Heart left ventricle (tissue), 16 donors: ENCODE measurements around the gene RFX7. TPM values are rescaled to one million over a fixed set of nuclear protein-coding genes. Genes with fewer than 3 reads are reported as not detected.
"Not testable (repeated sequence)": the region's sequence is repeated elsewhere in the genome, so short reads cannot be mapped to it uniquely, and the experiment has no call there.

Experiments used
- ATAC-seq, 4 donors: fragments of 200-7000 bp; cut with Tn5 transposase; one replicate each; pipeline ENCODE4 v1.9.1; 2020 to 2022; ENCODE audit warnings: moderate library complexity in 4 of 4, mild to moderate bottlenecking in 3 of 4, moderate number of reproducible peaks in 1 of 4
- DNase-seq, 5 donors: peaks; one replicate each; pipeline ENCODE4 v3.0.0-alpha.2; 2020
- H3K27ac ChIP-seq, 12 donors: fragments of 200-600 bp; sonication (generic) in 4 of 12; one replicate each; pipeline versions ENCODE4 v1.5.0 to v1.8.0; 2016 to 2022; ENCODE audit warnings: mild to moderate bottlenecking in 2 of 12
- H3K27me3 ChIP-seq, 9 donors: fragments of 200-600 bp; sonication (generic) in 2 of 9; one replicate each; pipeline versions ENCODE4 v1.5.1 to v1.8.0; 2016 to 2022; ENCODE audit warnings: mild to moderate bottlenecking in 3 of 9
- H3K36me3 ChIP-seq, 9 donors: fragments of 200-600 bp; sonication (generic) in 2 of 9; one replicate each; pipeline versions ENCODE4 v1.5.0 to v1.8.0; 2018 to 2022; ENCODE audit warnings: mild to moderate bottlenecking in 2 of 9
- H3K4me1 ChIP-seq, 12 donors: fragments of 200-600 bp; sonication (generic) in 4 of 12; one replicate each; pipeline versions ENCODE4 v1.5.0 to v1.8.0; 2016 to 2022; ENCODE audit warnings: mild to moderate bottlenecking in 3 of 12
- H3K4me3 ChIP-seq, 12 donors: fragments of 200-600 bp; sonication (generic) in 4 of 12; one replicate each; pipeline versions ENCODE4 v1.5.0 to v1.8.0; 2017 to 2022; ENCODE audit warnings: mild to moderate bottlenecking in 9 of 12, moderate library complexity in 4 of 12
- H3K9me3 ChIP-seq, 12 donors: fragments of 200-600 bp; sonication (generic) in 4 of 12; one replicate each; pipeline versions ENCODE4 v1.5.0 to v1.8.0; 2016 to 2022; ENCODE audit warnings: mild to moderate bottlenecking in 1 of 12
- POLR2A ChIP-seq, 2 donors: fragments of 450-650 bp; IDR thresholded peaks; one replicate each; pipeline ENCODE4 v1.6.1; 2017; ENCODE audit warnings: antibody characterized with exemption in 2 of 2, mild to moderate bottlenecking in 2 of 2, moderate library complexity in 2 of 2
- WGBS, 4 donors: extraction: QIAGEN DNeasy Blood & Tissue Kit in 2 of 4; methylation state at CpG; one replicate each; pipeline versions ENCODE4 v1.1.5 to v1.1.7; 2013 to 2018; 5-methylcytosine and 5-hydroxymethylcytosine counted together
- intact Hi-C, 10 donors: fragments of 100-400 bp; cut with DNase I; formaldehyde crosslinking; loops; one replicate each; pipeline versions ENCODE4 v1.11.1 to v1.14.2; 2022
- polyA plus RNA-seq, 2 donors: library from polyadenylated mRNA; stranded (reverse); fragments of 200-250 nt; gene quantifications; one replicate each; pipeline ENCODE4 v1.2.3, GENCODE V29; 2013
- total RNA-seq, 9 donors: library from RNA; depleted of rRNA in 2 of 9; stranded (reverse); fragments of >200 nt in 2 of 9; fragmentation: NEBNext Ultra II Directional in 3 of 9; extraction: Animal tissue kit (Norgen Biotek cat#: 25700) in 3 of 9; gene quantifications; one replicate each; pipeline versions ENCODE4 v1.1.0 to v1.2.4, GENCODE V29; 2016 to 2023
- TF ChIP-seq, protein P1 (sequence below), 12 donors: fragments of 200-600 bp; sonication (generic) in 4 of 12; IDR thresholded peaks; one replicate each; pipeline versions ENCODE4 v1.5.0 to v1.8.0; 2018 to 2022; ENCODE audit warnings: antibody characterized with exemption in 12 of 12, mild to moderate bottlenecking in 5 of 12
- donor health status: ischemic (EF 13 %, LVEDD 7.1; RV severe dilation, severe dysfunction).
- donor health status: healthy with polysubstance abuse.
- donor health status: DM: no; HTN: yes; CAD: no.
- donor health status: DM: no; HTN: no; CAD: no.
- donor health status: ischemic (EF 25% LVEDD 6.9; RV normal size, moderate dysfunction).
- donor health status: ischemic (EF 25% LVEDD 5.7; RV mildly dilated, moderate dysfunction).
- donor health status: healthy.
- donor health status: DM: yes; HTN: yes; CAD: no.
- donor health status: ischemic (EF 35%, LVEDD 5.7; RV mildly dilated, moderate dysfunction).
- donor health status: nonischemic (EF 11% LVEDD 7.7; RV severe dilation, severe dysfunction).
- donor health status: DM: yes; HTN: yes; CAD: no.
- donor health status: PGD.
- donor health status: ischemic (EF 29% LVEDD 5.4; RV normal size, mild dysfunction).
- donor health status: nonischemic (EF 23%, LVEDD 6.1; RV moderate dilation, normal function).

The RFX7 gene
- total and polyA plus RNA-seq, 11 donors: 0.91 to 15.2 (median 7.6) TPM

DNA sequence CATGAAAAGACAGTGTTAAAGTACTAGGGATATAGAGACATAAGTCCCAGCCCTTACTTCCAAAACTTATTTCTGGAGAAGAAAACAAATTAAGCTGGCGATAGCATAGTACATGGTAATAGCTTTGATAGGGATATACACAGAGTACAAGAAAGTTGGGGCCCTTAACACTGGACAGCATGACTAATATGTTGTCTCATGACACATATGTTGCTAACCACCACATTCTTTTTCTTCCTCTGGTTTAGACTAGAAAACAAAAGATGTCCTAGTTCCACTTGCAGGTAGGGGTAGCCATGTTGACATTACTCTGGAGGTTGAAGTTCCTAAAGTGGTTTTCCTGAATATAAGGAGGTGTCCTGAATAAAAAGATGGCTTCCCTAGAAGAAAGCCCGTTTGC lies 75.3 kb downstream of the RFX7 start:
- 86 to 91% (median 89%) methylated on average over 2 of the region's 2 CpGs for WGBS, 4 donors
- Histone ChIP-seq H3K36me3 (peaks cover 0 to 20% (median 11%) of the 10 kb centered on the region in 9 donors), H3K4me3 (no peak overlapping the region), H3K27me3 (no peaks in the 10 kb centered on the region), H3K9me3 (no peaks in the 10 kb centered on the region), H3K4me1 (peaks cover 0 to 17% (median 0%) of the 10 kb centered on the region in 12 donors), H3K27ac (no peak overlapping the region)
- ATAC-seq (no peak), DNase-seq (no peak)
- TF ChIP-seq, protein P1, sequence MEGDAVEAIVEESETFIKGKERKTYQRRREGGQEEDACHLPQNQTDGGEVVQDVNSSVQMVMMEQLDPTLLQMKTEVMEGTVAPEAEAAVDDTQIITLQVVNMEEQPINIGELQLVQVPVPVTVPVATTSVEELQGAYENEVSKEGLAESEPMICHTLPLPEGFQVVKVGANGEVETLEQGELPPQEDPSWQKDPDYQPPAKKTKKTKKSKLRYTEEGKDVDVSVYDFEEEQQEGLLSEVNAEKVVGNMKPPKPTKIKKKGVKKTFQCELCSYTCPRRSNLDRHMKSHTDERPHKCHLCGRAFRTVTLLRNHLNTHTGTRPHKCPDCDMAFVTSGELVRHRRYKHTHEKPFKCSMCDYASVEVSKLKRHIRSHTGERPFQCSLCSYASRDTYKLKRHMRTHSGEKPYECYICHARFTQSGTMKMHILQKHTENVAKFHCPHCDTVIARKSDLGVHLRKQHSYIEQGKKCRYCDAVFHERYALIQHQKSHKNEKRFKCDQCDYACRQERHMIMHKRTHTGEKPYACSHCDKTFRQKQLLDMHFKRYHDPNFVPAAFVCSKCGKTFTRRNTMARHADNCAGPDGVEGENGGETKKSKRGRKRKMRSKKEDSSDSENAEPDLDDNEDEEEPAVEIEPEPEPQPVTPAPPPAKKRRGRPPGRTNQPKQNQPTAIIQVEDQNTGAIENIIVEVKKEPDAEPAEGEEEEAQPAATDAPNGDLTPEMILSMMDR (IDR thresholded peaks at IDR 0.05): no peak
- no peak for TF ChIP-seq POLR2A (IDR thresholded peaks at IDR 0.05)
- intact Hi-C loops: no loop called here

DNA sequence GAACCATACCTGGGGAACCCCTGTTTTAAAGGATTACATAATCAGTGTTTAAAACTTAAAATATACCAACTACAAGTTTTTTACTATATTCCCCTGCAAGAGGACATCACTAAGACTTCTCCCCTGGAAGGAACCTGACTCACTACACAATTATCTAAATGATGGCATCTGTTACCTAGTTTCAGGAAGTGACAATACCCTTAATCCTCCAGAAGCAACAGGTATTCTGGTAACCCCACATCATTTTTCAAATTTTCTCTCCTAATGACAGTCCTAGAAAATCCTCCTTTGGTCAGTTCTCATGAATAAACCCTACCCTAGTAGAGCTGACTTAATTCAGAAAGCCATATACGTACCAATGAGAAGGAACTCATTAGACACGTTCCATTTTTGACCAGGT lies 78.4 kb downstream of the RFX7 start:
- Histone ChIP-seq H3K36me3 (no peaks in the 10 kb centered on the region), H3K9me3 (no peaks in the 10 kb centered on the region), H3K27me3 (no peaks in the 10 kb centered on the region), H3K4me3 (no peak overlapping the region), H3K27ac (no peak overlapping the region), H3K4me1 (peaks cover 0 to 33% (median 8%) of the 10 kb centered on the region in 12 donors)
- WGBS, 4 donors: 94 to 97% (median 96%) methylated on average over 2 of the region's 2 CpGs
- intact Hi-C loops: no loop called here
- ATAC-seq (no peak), DNase-seq (no peak)
- TF ChIP-seq, protein P1 (IDR thresholded peaks at IDR 0.05): no peak

DNA sequence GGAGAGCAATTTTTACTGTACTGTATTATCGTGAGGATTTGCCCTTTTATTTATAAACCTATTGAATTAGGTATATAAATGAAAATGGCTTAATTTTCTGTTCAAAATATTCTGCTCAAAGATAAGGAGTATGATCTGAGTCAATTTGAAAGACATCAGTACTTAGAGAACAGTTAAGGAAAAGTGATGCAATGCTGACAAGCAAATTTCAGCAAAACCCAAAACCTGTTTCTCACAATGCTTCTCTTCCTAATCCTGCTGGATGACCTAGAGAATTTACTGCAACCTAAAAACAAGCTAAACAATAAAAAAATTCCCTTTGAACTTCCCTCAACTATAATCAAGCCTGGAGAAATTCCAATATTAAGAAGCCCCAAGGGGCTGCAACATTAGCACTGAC lies 82.7 kb downstream of the RFX7 start:
- H3K27ac ChIP-seq: no peak overlapping the region
- intact Hi-C loops: no loop called here

DNA sequence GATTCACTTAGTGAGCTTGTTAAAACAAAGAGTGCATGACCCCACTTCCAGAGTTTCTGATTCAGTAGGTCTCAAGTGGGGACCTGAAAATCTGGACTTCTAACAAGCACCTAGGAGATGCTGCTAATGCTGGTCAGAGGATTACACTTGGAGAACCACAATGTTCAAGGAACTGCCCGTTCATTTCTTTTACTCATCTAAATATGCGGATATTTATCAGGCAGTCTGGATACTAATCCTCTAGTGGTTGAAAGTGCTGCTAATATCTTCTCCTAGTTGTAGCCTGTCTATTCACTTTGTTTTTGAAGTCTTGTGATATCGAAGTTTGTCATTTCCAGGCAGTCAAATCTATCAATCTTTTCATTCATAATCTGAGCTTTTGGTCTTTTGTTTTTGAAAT lies 86.8 kb downstream of the RFX7 start:
- Histone ChIP-seq H3K27me3 (no peaks in the 10 kb centered on the region), H3K9me3 (peaks cover 0 to 24% (median 8%) of the 10 kb centered on the region in 12 donors), H3K36me3 (no peaks in the 10 kb centered on the region), H3K4me1 (peaks cover 0 to 15% (median 7%) of the 10 kb centered on the region in 12 donors), H3K4me3 (no peak overlapping the region), H3K27ac (no peak overlapping the region)
- intact Hi-C loops: no loop called here
- DNase-seq (no peak), ATAC-seq (no peak)
- TF ChIP-seq POLR2A (IDR thresholded peaks at IDR 0.05): no peak
- TF ChIP-seq, protein P1 (IDR thresholded peaks at IDR 0.05): no peak
- WGBS, 4 donors: 90 to 92% (median 91%) methylated on average over 3 of the region's 3 CpGs

More for the DNA sequence above, 82.7 kb downstream of the RFX7 start:
- H3K27me3 ChIP-seq: no peaks in the 10 kb centered on the region
- DNase-seq (no peak), ATAC-seq (no peak)
- H3K36me3 ChIP-seq: no peaks in the 10 kb centered on the region
- peaks cover 0 to 26% (median 8%) of the 10 kb centered on the region in 12 donors for H3K4me1 ChIP-seq
- no peak for TF ChIP-seq POLR2A (IDR thresholded peaks at IDR 0.05)
- TF ChIP-seq, protein P1 (IDR thresholded peaks at IDR 0.05): no peak
- 50 to 63% (median 55%) methylated on average over 1 of the region's 1 CpG for WGBS, 4 donors
- H3K4me3 ChIP-seq: no peak overlapping the region
- H3K9me3 ChIP-seq: no peaks in the 10 kb centered on the region

DNA sequence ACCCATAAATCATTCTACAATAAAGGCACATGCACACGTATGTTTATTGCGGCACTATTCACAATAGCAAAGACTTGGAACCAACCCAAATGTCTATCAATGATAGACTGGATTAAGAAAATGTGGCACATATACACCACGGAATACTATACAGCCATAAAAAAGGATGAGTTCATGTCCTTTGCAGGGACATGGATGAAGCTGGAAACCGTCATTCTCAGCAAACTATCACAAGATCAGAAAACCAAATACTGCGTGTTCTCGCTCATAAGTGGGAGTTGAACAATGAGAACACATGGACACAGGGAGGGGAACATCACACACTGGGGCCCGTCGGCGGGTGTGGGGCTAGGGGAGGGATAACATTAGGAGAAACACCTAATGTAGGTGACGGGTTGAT lies 88.4 kb downstream of the RFX7 start:
- H3K4me1 ChIP-seq, H3K36me3 ChIP-seq, ATAC-seq, H3K4me3 ChIP-seq, H3K27ac ChIP-seq, intact Hi-C loops, H3K27me3 ChIP-seq: not testable (repeated sequence)
- H3K9me3 ChIP-seq: peaks cover 0 to 35% (median 8%) of the 10 kb centered on the region in 12 donors
- WGBS, 4 donors: 94 to 96% (median 95%) methylated on average over 10 of the region's 10 CpGs
- DNase-seq: peak in 1 of 5 donors; percentile 30

DNA sequence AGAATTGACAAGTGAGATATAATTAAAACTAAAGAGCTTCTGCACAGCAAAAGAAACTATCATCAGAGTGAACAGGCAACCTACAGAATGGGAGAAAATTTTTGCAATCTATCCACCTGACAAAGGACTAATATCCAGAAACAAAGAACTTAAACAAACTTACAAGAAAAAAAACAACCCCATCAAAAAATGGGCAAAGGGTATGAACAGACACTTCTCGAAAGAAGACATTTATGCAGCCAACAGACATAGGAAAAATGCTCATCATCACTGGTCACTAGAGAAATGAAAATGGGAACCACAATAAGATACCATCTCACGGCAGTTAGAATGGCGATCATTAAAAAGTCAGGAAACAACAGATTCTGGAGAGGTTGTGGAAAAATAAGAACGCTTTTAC lies 88.9 kb downstream of the RFX7 start:
- H3K9me3 ChIP-seq: peaks cover 0 to 35% (median 8%) of the 10 kb centered on the region in 12 donors
- H3K27me3 ChIP-seq, H3K36me3 ChIP-seq, ATAC-seq, H3K4me1 ChIP-seq, H3K4me3 ChIP-seq, H3K27ac ChIP-seq, DNase-seq, intact Hi-C loops: not testable (repeated sequence)
- 94 to 98% (median 98%) methylated on average over 4 of the region's 4 CpGs for WGBS, 4 donors
